CD4-positive, alpha-beta T cell treated with Interleukin-15 for 1 hour (primary cell): Measurements from ENCODE around the gene SLC17A8.
"Not testable (repeated sequence)": the region's sequence is repeated elsewhere in the genome, so short reads cannot be mapped to it uniquely, and the experiment has no call there.

ENCODE experiments used
- DNase-seq: peaks from one replicate; pipeline ENCODE4 v3.0.0-alpha.2; 2020

SLC17A8 gene

DNA sequence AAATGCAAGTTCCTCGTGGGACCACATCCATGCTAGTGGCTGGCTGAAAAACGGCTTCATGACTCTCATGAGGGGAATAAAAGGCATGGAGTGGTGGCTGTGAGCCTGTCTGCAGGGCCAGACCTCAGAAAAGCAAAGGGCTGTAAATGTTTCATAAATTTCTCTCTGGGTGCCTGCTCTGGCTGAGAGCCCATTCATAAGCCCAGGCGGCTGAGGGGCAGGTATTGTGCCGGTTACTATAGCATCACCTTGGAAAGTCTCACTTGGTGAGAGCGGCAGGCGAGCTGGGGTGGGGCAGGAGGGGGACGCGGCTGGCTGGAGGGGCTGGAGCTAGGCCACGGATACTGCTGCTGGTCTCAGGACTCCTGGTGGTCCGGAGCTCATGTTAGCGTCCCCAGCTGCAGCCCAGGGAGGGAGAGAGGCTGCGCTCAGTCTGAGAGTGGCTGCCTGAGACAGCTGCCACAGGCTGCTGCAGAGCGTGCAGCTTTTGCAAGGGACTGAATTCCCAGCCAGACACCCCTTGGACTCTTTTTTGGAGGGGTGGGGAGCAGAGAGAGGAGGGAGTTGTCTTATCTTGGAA is at the start of gene SLC17A8:
SLC17A8 (plus strand) TSS at position 431 of the 580 bp plus-strand sequence. CDS start 318 bp downstream, outside the sequence.
- DNase-seq: no peak

DNA sequence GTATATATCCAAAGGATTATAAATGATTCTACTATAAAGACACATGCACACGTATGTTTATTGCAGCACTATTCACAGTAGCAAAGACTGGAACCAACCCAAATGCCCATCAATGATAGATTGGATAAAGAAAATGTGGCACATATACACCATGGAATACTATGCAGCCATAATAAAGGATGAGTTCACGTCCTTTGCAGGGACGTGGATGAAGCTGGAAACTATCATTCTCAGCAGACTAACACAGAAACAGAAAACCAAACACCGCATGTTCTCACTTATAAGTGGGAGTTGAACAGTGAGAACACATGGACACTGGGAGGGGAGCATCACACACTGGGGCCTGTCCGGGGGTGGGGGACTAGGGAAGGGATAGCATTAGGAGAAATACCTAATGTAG is 48.7 kb upstream of the SLC17A8 start:
- not testable (repeated sequence) for DNase-seq

DNA sequence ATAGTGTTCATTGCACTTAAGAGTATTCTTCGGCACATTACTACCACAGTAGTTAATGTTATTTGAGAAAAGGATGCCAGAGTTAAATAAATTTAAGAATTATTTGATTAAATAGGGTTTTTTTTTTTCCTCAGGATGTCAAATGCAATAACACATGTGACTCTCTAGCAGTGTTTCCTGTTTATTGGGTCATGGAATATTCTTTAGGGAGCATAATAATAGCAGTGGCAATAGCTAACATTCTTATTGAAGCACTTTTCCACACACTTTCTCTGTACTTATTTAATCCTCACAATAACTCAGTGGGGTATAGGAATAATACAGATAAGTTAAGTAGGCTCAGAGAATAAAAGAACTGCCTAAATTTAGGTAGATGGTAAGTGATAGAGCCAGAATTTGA is 45.6 kb upstream of the SLC17A8 start:
- DNase-seq: no peak

DNA sequence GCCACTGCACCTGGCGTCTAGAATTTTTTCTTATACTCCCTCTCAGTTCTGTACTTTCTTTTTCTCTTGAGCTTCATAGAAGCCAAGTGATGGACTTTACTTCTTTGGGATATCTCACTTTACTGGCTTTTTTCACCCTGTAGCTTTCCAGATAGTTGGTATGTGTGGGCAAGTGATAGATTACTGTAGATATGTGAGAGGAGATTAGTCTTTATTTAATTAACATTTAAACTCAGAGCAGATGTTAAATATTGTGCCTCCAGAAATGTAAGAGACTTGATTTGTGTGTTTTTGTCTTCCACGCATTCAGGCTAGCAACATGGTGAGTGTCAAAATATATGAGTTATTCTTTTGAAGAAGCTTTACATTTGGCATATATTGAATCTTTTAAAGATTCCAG is 39.5 kb upstream of the SLC17A8 start:
- no peak for DNase-seq

DNA sequence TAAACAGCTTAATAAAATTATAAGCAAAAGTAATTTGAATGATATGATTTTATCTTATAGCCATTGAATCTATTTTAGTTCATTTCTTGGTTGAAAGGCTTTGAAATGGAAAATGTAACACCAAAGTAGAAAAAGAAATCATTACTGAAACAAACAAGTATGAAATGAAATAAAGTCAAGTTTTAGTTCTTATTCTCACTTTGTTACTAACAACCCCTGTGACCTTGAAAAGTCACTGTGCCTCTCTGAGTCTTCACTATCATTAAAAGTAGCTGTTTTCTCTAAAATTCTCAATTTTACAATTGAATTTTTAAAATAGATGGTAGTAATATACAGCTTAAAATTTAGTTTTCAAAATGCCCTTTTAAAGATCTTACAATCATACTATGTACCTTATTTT is 32.4 kb upstream of the SLC17A8 start:
- no peak for DNase-seq

DNA sequence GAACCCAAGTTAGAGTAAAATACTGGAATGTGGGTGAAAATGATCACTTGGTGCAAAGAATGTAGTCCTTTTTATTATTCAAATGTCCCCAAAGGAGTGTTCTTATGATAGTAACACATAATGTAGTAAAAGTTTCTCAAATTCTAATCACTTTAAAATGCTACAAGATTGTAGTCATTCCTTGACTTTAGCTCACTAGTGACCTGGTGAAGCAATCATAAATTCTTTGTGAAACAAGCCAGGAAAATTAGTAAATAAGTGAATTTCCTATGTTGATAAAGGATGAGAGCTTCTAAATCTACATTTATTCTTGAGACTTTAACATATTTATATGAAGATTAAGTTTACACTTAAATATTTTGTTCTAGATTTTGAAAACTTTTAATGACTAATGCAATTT is 30.7 kb upstream of the SLC17A8 start:
- DNase-seq: no peak

DNA sequence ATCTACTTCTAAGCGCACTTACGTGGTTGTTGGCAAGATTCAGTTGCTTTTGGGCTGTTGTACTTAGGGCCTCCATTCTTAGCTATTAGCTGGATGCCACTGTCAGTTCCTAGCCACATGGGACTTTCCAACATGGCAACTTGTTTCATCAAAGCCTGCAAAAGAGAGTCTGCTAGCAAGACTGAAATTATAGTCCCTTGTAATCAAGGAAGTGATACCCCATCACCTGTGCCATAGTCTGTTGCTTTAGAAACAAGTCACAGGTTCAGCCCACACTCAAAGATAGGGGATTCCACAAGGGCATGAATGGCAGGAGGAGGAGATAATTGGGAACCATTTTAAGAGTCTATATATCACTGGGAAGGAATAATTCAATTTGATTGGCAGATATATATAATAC is 27.1 kb upstream of the SLC17A8 start:
- DNase-seq: no peak

DNA sequence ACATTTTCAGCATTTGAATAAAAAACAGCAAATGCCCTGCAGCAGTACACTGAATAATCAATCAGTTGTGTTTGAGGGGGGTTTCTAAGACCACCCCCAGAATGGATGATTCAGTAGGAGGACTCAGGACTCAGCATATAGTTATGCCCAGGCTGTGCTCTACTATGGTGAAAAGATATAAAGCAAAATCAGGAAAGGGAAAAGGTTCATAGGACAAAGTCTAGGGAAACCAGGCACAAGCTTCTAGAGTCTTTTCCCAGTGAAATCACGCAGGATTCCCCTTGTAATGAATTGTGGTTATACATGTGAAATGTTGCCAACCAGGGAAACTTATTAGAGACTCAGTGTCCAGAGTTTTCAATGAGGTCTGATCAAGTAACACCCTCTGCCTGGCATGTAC is 25.0 kb upstream of the SLC17A8 start:
- no peak for DNase-seq

DNA sequence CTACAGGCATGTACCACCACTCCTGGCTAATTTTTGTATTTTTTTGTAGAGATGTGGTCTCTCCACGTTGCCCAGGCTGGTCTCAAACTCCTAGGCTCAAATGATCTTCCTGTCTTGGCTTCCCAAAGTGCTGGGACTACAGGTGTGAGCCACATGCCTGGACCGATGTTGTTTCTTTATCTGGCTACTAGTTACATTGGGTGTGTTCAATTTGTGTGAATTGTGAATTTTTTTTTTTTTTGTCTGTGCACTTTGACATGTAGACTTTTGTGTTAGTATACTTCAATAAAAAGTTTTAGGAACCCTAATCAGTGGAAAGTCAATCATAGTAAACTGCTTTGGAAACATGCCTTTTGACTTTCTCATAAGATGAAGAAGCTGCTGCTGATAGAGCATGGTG is 24.0 kb upstream of the SLC17A8 start:
- DNase-seq: no peak

DNA sequence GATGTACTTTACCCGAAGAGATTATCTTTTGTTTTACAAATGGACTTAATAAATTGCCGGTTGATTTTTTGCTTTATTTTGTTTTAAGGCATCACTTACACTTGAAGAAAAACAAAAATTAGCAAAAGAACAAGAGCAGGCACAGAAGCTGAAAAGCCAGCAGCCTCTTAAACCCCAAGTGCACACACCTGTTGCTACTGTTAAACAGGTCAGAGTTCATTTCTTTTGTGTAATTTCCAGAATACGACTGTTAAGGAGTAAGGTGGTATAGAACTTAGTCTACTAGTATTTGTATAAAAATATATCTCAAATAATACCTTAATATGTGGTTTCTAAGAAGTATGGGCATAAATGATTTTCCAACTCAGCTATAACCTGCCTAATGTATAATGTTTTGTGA is 19.6 kb upstream of the SLC17A8 start:
- DNase-seq: no peak

DNA sequence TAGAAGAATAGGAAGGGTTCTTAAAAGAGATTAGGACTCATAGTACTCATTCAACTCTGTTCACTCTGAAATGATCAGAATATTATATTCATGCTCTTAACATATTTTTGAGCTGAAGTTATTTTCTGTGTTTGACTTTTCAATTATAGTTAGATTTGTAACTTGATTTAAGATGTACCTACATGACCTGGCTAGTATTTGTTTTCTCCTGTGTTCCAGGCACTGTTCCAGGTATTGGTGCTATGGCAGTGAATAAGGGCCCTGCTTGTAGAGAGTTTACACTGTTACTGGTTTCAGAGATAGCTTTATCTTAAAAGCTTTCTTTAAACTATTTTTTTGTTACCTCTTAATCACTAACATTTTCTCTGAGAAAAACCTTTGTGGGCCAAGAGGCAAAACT is 19.1 kb upstream of the SLC17A8 start:
- DNase-seq: no peak

DNA sequence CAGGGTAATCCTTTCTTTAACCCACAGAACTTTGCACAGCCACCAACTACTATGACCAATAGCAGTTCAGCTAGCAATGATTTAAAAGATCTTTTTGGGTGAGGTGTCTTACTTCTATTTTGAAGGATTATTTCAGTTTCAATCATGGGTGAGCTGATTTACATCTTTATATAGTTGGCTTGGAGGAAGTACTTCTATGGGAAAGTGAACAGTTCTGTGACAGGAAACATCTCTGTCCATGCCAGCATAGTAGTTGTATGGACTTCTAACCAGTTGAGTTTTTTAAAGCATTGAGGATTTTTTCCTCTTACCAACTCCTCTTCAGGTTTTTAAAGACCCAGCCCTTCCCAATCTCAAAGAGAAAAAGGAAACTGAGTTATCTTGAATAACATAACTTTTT is 17.8 kb upstream of the SLC17A8 start:
- DNase-seq: no peak

DNA sequence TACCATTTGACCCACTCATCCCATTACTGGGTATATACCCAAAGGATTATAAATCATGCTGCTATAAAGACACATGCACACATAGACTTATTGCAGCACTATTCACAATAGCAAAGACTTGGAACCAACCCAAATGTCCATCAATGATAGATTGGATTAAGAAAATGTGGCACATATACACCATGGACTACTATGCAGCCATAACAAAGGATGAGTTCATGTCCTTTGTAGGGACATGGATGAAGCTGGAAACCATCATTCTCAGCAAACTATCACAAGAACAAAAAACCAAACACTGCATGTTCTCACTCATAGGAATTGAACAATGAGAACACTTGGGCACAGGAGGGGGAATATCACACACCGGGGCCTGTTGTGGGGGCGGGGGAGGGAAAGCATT is 14.0 kb upstream of the SLC17A8 start:
- not testable (repeated sequence) for DNase-seq

DNA sequence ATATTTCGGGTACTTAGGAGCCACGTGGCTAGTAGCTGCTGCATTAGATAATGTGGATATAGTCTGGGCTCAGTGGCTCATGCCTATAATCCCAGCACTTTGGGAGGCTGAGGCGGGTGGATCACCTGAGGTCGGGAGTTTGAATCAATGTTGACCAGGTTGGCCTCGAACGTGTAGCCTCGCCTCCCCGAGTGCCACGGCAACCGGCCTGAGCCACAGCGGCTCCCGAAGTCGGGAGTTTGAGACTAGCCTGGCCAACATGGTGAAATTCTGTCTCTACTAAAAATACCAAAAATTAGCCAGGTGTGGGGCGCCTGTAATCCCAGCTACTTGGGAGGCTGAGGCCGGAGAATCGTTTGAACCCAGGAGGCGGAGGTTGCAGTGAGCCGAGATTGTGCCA is 12.5 kb upstream of the SLC17A8 start:
- DNase-seq: not testable (repeated sequence)

DNA sequence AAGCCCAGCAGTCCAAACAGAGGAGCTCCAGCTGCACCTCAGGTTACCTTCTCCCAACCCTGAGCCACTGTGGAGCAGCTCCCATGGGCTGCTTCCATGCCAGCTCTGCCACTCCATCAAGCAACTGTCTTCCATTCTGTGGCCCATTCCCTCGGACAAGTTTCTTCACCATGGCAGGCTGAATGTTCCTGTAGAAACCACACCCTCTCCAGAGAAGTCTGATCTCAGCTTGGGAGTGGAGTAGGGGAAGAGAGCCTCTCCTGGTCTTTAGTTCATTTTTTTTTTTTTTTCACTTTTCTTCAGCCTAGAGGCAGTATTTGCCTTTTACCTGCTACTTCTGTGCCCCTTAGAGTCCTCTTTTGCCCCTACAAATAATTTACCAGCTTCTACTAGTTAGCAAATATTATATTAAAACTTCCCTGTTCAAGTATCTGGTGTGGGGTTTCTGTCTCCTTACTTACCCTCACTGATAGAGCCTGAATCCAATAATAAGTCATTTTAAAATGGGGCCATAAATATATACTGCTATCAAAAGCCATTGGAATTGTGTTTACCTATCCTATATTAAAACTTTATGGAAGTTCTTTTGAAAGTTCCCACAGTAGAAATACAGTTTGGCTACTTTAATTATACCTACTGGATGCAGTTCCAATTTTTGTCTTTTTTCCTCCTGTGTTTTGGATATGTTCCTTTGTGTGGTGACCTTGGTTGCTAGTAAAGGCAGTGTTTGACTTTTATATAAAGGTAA is 11.7 kb upstream of the SLC17A8 start:
- no peak for DNase-seq

DNA sequence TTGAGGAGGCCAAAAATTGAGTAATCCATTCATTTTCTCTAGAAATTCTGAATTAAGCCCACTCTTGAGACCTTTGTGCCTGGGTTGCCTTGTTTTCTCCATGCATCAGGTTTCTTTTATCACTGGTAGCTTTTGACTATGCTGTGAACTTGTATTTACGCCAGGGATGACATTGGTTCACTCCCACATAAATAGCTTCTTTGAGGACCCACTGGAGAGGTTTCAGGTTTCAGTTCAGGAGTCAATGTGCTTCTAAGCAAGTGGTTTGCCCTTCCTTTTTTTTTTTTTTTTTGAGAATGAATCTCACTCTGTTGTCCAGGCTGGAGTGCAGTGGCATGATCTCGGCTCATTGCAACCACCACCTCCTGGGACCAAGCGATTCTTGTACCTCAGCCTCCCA is 10.2 kb upstream of the SLC17A8 start:
- DNase-seq: no peak

DNA sequence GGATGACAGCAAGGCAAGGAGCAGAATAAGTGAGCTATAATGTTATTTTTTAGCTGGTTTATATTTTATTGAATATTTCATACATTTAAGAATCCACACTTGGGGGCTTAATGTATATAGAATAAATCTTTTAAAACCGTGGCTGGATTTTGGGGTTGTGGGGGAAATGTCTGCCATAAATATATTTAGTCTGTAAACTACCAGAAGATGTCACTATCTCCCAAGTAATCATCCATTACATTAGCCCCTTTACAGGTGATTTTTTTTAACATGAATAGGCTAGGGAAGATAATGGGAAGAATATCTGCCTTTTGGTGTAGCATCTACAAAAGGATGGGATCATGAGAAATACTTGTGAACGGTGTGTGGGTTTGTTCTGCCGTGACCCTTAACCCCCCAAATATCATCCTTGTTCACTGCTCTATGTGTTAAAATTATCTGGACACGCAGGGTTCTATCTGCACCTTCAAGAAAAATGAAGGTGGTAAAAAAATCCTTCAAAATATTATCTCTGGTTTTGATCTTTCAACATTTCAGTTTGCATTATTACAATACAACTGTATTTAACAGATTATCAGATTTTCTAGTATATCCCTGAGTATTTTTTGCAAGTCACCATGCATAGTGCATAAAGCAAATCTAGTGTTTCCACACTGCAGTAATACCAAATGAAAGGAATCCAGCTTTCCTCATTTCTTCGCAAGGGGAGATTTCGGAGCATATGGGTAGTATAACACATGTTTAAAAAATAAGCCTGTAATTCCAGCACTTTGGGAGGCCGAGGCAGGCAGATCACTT is 8.0 kb upstream of the SLC17A8 start:
- no peak for DNase-seq

DNA sequence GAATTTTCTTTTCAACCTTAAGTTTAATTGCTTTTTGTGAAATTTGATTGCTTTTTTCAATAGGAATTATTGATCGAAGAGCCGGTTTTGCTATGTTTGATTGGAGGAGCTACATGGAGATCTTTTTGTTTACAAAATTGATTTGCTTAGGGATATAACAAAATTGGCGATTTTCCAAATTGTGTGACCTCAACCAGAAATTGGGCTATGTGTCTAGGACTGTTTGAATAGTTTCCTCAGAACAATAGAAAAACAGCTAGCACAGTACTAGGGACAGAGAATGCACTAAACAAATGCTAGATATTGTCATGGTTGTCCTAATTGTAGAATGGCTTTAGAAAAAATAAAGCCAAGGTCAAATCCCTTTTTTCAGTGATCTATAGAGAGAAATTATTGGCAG is 2.4 kb downstream of the SLC17A8 start:
- DNase-seq: no peak

DNA sequence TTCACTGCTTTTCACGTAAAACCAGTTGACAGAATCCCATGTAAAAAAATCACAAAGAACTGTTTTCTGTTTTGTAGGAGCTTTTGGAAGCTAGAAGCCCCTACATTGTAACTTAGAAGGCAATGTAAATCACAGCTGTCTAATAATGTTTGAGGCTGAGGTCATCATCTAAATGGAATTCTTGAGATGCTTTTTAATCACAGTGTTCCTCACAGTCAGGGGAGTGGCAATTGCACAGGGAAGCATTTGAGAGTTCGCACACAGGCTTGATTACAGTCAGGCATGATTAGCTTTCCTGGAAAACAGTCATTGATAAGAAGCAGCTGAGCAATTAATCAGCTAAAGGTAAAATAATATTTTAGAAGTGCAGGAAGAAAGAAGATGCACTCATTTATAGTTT is 2.9 kb downstream of the SLC17A8 start:
- DNase-seq: no peak

DNA sequence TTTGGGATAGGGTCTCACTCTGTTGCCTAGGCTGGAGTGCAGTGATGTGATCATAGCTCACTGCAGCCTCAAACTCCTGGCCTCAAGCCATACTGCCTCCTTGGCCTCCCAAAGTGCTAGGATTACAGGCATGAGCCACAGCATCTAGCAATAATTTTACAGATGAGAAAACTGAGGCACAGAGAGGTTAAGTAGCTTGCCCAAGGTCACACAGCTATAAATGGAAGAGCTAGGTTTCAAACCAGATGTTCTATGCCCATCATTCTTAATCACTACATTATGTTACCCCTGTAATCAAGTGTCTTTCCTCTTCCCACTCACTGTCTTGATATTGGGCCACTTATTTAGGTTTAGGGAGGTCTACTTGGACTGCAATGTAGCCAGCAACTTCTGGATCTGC is 3.6 kb downstream of the SLC17A8 start:
- no peak for DNase-seq

DNA sequence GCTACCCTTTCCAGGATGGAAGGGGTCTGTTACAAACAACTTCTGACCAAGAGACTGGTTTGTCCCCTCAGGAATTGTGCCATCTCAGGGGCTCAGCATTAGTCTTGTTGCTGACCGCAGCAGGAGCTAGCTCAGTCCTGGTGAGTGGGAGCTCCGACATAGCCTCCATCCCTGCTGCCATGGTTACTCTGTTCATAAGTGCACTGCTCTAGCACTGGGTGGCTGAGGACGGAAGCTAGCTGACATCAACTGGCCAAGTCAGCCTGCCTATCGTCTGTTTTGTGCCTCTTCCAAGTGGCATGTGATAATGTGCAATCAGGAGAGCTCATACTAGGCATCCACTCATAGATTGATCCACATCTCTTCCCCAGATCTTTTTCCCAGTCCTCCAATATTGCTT is 7.5 kb downstream of the SLC17A8 start:
- no peak for DNase-seq

DNA sequence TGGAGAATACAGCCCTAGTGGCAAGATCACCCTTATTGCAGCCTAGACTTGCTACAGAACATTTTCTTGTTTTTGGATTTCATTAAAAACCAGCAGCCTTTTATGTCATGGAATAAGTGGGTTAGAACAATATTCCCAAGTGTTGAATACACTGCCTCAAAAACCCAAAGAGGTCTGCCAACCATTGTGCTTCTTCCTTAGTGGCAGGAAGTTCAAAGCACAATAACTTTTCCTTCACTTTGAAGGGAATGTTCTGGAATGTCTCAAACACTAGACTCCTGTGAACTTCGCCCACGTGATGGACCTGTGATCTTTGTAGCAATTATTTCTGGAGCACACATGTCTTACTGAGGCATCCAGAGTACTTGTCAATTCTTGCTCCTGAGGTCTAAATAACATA is 8.5 kb downstream of the SLC17A8 start:
- no peak for DNase-seq

DNA sequence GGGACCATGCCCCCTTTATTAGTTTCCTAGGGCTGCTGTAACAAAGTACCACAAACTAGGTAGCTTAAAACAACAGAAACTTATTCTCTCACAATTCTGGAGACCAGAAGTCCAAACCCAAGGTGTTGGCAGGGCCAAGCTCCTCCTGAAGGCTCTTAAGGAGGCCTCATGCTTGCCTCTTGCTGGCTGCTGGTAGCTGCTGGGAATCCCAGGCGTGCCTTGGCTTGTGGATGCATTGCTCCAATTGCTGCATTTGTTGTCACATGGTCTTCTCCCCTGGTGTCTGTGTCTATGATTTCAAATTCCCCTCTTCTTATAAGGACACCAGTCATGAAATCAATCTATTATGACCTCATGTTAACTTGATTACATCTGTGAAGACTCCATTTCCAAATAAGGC is 11.2 kb downstream of the SLC17A8 start:
- no peak for DNase-seq

DNA sequence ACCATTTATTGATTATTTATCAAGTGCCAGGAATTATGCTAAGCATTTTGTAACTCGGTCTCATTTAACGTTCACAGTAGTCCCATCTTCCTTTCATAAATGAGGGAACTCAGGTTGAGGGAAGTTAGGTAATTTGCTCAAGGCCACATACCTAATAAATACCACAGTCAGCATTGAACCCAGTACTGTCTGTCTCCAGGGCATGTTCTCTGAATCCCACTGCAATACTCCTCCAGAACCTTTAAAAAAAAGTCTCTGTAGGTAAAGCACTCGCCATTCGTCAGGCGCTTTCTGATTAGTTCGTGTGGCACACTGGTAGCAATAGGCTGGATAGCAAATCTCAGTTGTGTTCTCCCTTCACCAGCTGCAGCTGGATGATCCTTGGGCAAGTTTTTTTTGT is 14.3 kb downstream of the SLC17A8 start:
- DNase-seq: no peak
